Measurements from ENCODE around the gene CALB2.

DNA sequence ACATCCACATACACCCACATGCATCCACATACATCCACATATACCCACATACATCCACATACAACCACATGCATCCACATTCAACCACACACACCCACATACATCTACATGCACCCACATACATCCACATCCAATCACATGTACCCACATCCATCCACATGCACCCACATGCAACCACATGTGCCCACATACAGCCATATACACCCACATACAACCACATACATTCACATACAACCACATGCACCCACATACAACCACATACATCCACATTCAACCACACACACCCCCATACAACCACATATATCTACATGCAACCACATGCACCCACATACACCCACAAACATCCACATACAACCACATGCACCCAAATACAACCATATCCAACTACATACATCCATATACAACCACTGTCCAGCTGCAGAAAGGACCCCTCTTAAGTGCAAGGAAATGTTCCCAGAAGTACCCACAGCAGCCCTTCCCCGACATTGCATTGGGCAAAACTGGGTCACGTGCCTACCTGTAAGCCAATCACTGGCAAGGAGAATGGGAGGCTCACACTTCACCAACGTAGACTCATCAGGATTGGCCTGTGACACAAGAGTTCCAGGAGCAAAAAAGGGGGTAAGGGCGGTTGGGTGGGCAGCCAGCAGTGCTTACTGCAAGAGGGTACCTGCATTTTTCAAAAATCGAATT, 18.1 kb downstream of the CALB2 start:
- TF ChIP-seq, protein P1, sequence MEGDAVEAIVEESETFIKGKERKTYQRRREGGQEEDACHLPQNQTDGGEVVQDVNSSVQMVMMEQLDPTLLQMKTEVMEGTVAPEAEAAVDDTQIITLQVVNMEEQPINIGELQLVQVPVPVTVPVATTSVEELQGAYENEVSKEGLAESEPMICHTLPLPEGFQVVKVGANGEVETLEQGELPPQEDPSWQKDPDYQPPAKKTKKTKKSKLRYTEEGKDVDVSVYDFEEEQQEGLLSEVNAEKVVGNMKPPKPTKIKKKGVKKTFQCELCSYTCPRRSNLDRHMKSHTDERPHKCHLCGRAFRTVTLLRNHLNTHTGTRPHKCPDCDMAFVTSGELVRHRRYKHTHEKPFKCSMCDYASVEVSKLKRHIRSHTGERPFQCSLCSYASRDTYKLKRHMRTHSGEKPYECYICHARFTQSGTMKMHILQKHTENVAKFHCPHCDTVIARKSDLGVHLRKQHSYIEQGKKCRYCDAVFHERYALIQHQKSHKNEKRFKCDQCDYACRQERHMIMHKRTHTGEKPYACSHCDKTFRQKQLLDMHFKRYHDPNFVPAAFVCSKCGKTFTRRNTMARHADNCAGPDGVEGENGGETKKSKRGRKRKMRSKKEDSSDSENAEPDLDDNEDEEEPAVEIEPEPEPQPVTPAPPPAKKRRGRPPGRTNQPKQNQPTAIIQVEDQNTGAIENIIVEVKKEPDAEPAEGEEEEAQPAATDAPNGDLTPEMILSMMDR (IDR thresholded peaks at IDR 0.05; ENCODE audit: insufficient read depth, low read length, poor library complexity, severe bottlenecking): no peak
- TF ChIP-seq EZH2phosphoT487 (conservative IDR thresholded peaks at IDR 0.05; ENCODE audit: low read length): no peak

Measured in SU-DHL-6 (cell line).